A549 treated with AZD2906 at 1 μM for 4 hours (cell line): Measurements from ENCODE around the gene KDM2B. TPM values are rescaled to one million over a fixed set of nuclear protein-coding genes. Genes with fewer than 3 reads are reported as not detected.

Source experiments
- total RNA-seq: library from RNA; stranded (reverse); fragments of 200-300 nt; extraction: Qiagen RNA extraction; gene quantifications from 5 replicates; pipeline ENCODE4 v1.2.3, GENCODE V29; 2022

KDM2B gene
- total RNA-seq: 18.4 to 20.3 TPM (median 18.8 TPM) in 5 replicates

DNA sequence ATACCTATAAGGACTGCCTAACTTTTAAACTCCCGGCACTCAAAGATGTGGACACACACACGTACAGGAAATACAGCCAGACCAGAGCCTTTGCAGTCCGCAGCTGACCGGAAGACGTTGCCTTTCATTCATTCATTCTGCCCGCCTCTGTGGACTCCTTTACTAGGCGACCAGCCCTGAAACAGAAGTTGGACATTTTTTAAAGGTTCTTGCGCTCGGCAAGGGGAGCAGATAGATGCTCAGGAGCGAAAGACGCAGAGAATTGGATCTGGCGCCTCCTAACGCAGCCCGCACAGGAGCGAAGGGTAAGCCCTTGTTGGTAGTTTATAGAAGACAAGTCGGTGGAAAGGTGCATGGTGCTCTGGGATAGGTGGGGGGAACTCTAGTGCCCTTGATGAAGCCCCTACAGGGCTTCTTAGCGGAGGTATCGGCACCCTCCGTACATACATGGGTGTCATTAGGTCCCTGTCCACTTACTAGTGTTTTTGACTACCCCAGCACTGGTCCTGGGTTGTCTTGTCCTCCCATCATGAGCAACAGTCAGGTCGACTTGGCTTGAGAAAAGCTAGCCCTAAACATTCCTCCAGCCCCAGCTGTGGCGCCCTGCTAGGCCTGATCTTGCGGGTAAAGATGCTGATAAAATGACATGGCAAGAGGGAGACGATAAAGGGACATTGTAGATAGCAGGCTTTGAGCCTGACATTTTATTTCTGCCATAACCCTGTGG, at the start of gene KDM2B:
KDM2B (minus strand) TSS at position 65 of the 727 bp plus-strand sequence. CDS start 112 bp downstream, outside the sequence.

GRCh38 chr12:121626087-121626852, 45.4 kb upstream of the KDM2B start, which contains the start of gene ORAI1:
ORAI1 (plus strand) TSS chr12:121626530.

GRCh38 chr12:121399391-121400331, 181.2 kb downstream of the KDM2B start, which contains the start of gene RNF34:
RNF34 (plus strand) TSS chr12:121400118; CDS start chr12:121400213, 95 bp downstream.

Other genes with a start within 250 kb of the KDM2B start
- gene ANAPC5, start 228.6 kb downstream of the KDM2B start, total RNA-seq: 82.0 to 86.4 TPM (median 83.4 TPM) in 5 replicates
- 37.7 to 42.0 TPM (median 39.6 TPM) in 5 replicates for gene RNF34, start 180.9 kb downstream of the KDM2B start, total RNA-seq
- gene ORAI1, start 45.5 kb upstream of the KDM2B start, total RNA-seq: 18.7 to 35.5 TPM (median 34.5 TPM) in 5 replicates
- 0.15 to 0.27 TPM (median 0.23 TPM) in 5 replicates for gene MORN3, start 88.6 kb upstream of the KDM2B start, total RNA-seq
- gene TMEM120B, start 131.7 kb upstream of the KDM2B start, total RNA-seq: 11.7 to 16.9 TPM (median 16.0 TPM) in 5 replicates
- 76.7 to 89.2 TPM (median 85.4 TPM) in 5 replicates for gene RHOF, start 212.7 kb upstream of the KDM2B start, total RNA-seq
- gene SETD1B, start 223.0 kb upstream of the KDM2B start, total RNA-seq: 9.7 to 12.6 TPM (median 10.9 TPM) in 5 replicates